Mesenchymal stem cell (in vitro differentiated cells and primary cell): ENCODE measurements around the gene FHIT.

Source experiments
- DNase-seq: peaks from one replicate; pipeline ENCODE4 v3.0.0-alpha.2; 2013
- H2AFZ ChIP-seq: one replicate; pipeline ENCODE4 v1.6.1; 2013; ENCODE audit warnings: low read depth, mild to moderate bottlenecking, control low read depth, inconsistent platforms, low read length, moderate library complexity
- H2AK5ac ChIP-seq: 2 replicates; pipeline ENCODE4 v1.6.1; 2013; ENCODE audit warnings: low read length, moderate library complexity, mild to moderate bottlenecking, inconsistent platforms; ENCODE audit not compliant: severe bottlenecking
- H2BK120ac ChIP-seq: one replicate; pipeline ENCODE4 v1.6.1; 2013; ENCODE audit warnings: low read depth, mild to moderate bottlenecking, inconsistent platforms, low read length, moderate library complexity
- H2BK12ac ChIP-seq, 2 experiments: one replicate each; pipeline ENCODE4 v1.6.1; 2013; ENCODE audit warnings: inconsistent platforms in 2 of 2, low read length in 2 of 2, mild to moderate bottlenecking in 2 of 2, moderate library complexity in 2 of 2, control low read depth in 1 of 2
- H2BK15ac ChIP-seq: one replicate; pipeline ENCODE4 v1.6.1; 2013; ENCODE audit warnings: mild to moderate bottlenecking, low read depth, inconsistent platforms; ENCODE audit not compliant: poor library complexity, severe bottlenecking
- H2BK5ac ChIP-seq: 2 replicates; pipeline ENCODE4 v1.6.1; 2013; ENCODE audit warnings: low read depth, mild to moderate bottlenecking, low read length, control low read depth, inconsistent platforms; ENCODE audit not compliant: poor library complexity, severe bottlenecking
- H3K14ac ChIP-seq, 2 experiments: one replicate each; pipeline ENCODE4 v1.6.1; 2013; ENCODE audit warnings: inconsistent platforms in 2 of 2, low read length in 2 of 2, control low read depth in 1 of 2, mild to moderate bottlenecking in 1 of 2, moderate library complexity in 1 of 2
- H3K18ac ChIP-seq, 2 experiments: one replicate each; pipeline ENCODE4 v1.6.1; 2013; ENCODE audit warnings: inconsistent platforms in 2 of 2, low read length in 2 of 2, control low read depth in 1 of 2, low read depth in 1 of 2, mild to moderate bottlenecking in 1 of 2
- H3K23ac ChIP-seq, 2 experiments: one replicate each; pipeline ENCODE4 v1.6.1; 2013; ENCODE audit warnings: inconsistent platforms in 2 of 2, low read length in 2 of 2, mild to moderate bottlenecking in 2 of 2, moderate library complexity in 2 of 2, control low read depth in 1 of 2
- H3K27ac ChIP-seq: 2 replicates; pipeline ENCODE4 v1.5.1; 2013; ENCODE audit warnings: mild to moderate bottlenecking, moderate library complexity, low read length, control low read depth, inconsistent platforms; ENCODE audit not compliant: poor library complexity, severe bottlenecking
- H3K27me3 ChIP-seq, 2 experiments: 2 replicates each; pipeline versions ENCODE4 v1.6.1 to v1.7.0; 2013; ENCODE audit warnings: low read length in 2 of 2, mild to moderate bottlenecking in 2 of 2, moderate library complexity in 2 of 2, control low read depth in 1 of 2, inconsistent platforms in 1 of 2; ENCODE audit not compliant: control insufficient read depth in 1 of 2, insufficient read depth in 1 of 2
- H3K36me3 ChIP-seq, 2 experiments: 2 replicates each; pipeline versions ENCODE4 v1.6.1 to v1.7.0; 2013; ENCODE audit warnings: low read length in 2 of 2, control low read depth in 1 of 2, inconsistent platforms in 1 of 2, low read depth in 1 of 2, mild to moderate bottlenecking in 1 of 2; ENCODE audit not compliant: insufficient read depth in 2 of 2, control insufficient read depth in 1 of 2
- H3K4ac ChIP-seq, 2 experiments: one replicate each; pipeline ENCODE4 v1.6.1; 2013; ENCODE audit warnings: inconsistent platforms in 2 of 2, low read length in 2 of 2, mild to moderate bottlenecking in 2 of 2, moderate library complexity in 2 of 2, control low read depth in 1 of 2, low read depth in 1 of 2
- H3K4me1 ChIP-seq: 2 replicates; pipeline ENCODE4 v1.6.1; 2013; ENCODE audit warnings: low read depth, low read length, control low read depth; ENCODE audit not compliant: control insufficient read depth, insufficient read depth
- H3K4me2 ChIP-seq: 2 replicates; pipeline ENCODE4 v1.6.1; 2013; ENCODE audit warnings: low read length, mild to moderate bottlenecking, inconsistent platforms; ENCODE audit not compliant: poor library complexity, severe bottlenecking
- H3K4me3 ChIP-seq, 2 experiments: 2 replicates each; pipeline versions ENCODE4 v1.5.1 to v1.7.0; 2013; ENCODE audit warnings: low read length in 2 of 2, mild to moderate bottlenecking in 2 of 2, control low read depth in 1 of 2, low read depth in 1 of 2; ENCODE audit not compliant: insufficient read depth in 1 of 2
- H3K79me1 ChIP-seq: replicated peaks from 2 replicates; pipeline ENCODE4 v1.6.1; 2013; ENCODE audit warnings: mild to moderate bottlenecking, control low read depth, low read length, inconsistent platforms; ENCODE audit not compliant: poor library complexity, severe bottlenecking
- H3K9ac ChIP-seq: 2 replicates; pipeline ENCODE4 v1.7.0; 2013; ENCODE audit warnings: mild to moderate bottlenecking, low read length, moderate library complexity
- H3K9me3 ChIP-seq: 2 replicates; pipeline ENCODE4 v1.7.0; 2013; ENCODE audit warnings: mild to moderate bottlenecking, low read length; ENCODE audit not compliant: control insufficient read depth
- H4K8ac ChIP-seq: one replicate; pipeline ENCODE4 v1.6.1; 2013; ENCODE audit warnings: inconsistent platforms, mild to moderate bottlenecking, low read length, moderate library complexity
- H4K91ac ChIP-seq: one replicate; pipeline ENCODE4 v1.6.1; 2013; ENCODE audit warnings: mild to moderate bottlenecking, low read length, inconsistent platforms
- WGBS: methylation state at CpG from one replicate; pipeline ENCODE4 v1.1.7; 2013; ENCODE audit warnings: mixed read lengths; 5-methylcytosine and 5-hydroxymethylcytosine counted together

The FHIT gene

GRCh38 chr3:60176614-60177013, 1074.6 kb downstream of the FHIT start:
- H3K4me3 ChIP-seq = no peak overlapping the region
- 84% methylated on average over 4 of the region's 6 CpGs for WGBS
- no peak overlapping the region for H3K23ac ChIP-seq
- no peak overlapping the region for H2BK15ac ChIP-seq
- no peak overlapping the region for H3K18ac ChIP-seq
- no peak overlapping the region for H2BK12ac ChIP-seq
- H3K9me3 ChIP-seq = no peaks in the 10 kb centered on the region
- no peak overlapping the region for H2AFZ ChIP-seq
- no peak overlapping the region for H3K4ac ChIP-seq
- no peak overlapping the region for H2BK5ac ChIP-seq
- no peak overlapping the region for H4K8ac ChIP-seq
- no peak overlapping the region for H2BK120ac ChIP-seq
- H3K36me3 ChIP-seq = no peaks in the 10 kb centered on the region
- H3K79me1 ChIP-seq = no peaks in the 10 kb centered on the region
- H3K9ac ChIP-seq = no peak overlapping the region
- no peak overlapping the region for H3K14ac ChIP-seq
- H3K4me1 ChIP-seq = peaks cover 2% of the 10 kb centered on the region
- no peak overlapping the region for H3K4me2 ChIP-seq
- H3K27me3 ChIP-seq = no peaks in the 10 kb centered on the region
- no peak overlapping the region for H2AK5ac ChIP-seq
- DNase-seq = no peak
- no peak overlapping the region for H3K27ac ChIP-seq
- H4K91ac ChIP-seq = no peak overlapping the region

GRCh38 chr3:60175680-60176079, 1075.6 kb downstream of the FHIT start:
- H3K4me3 ChIP-seq = no peak overlapping the region
- H3K4ac ChIP-seq = no peak overlapping the region
- H3K27ac ChIP-seq = no peak overlapping the region
- H4K8ac ChIP-seq = no peak overlapping the region
- peaks cover 2% of the 10 kb centered on the region for H3K4me1 ChIP-seq
- H3K23ac ChIP-seq = no peak overlapping the region
- no peak overlapping the region for H3K14ac ChIP-seq
- H3K18ac ChIP-seq = no peak overlapping the region
- H2BK120ac ChIP-seq = no peak overlapping the region
- H3K27me3 ChIP-seq = no peaks in the 10 kb centered on the region
- H4K91ac ChIP-seq = no peak overlapping the region
- H2AK5ac ChIP-seq = no peak overlapping the region
- 100% methylated on average over 1 of the region's 3 CpGs for WGBS
- H2AFZ ChIP-seq = no peak overlapping the region
- no peak overlapping the region for H2BK5ac ChIP-seq
- no peak overlapping the region for H2BK12ac ChIP-seq
- no peaks in the 10 kb centered on the region for H3K36me3 ChIP-seq
- H3K9me3 ChIP-seq = no peaks in the 10 kb centered on the region
- H2BK15ac ChIP-seq = no peak overlapping the region
- DNase-seq = no peak
- no peak overlapping the region for H3K4me2 ChIP-seq
- H3K79me1 ChIP-seq = no peaks in the 10 kb centered on the region
- H3K9ac ChIP-seq = no peak overlapping the region

GRCh38 chr3:60169755-60170154, 1081.5 kb downstream of the FHIT start:
- no peak overlapping the region for H2AK5ac ChIP-seq
- H4K91ac ChIP-seq = no peak overlapping the region
- H3K4me3 ChIP-seq = no peak overlapping the region
- no peaks in the 10 kb centered on the region for H3K79me1 ChIP-seq
- H2BK120ac ChIP-seq = no peak overlapping the region
- no peak overlapping the region for H2AFZ ChIP-seq
- WGBS = 85% methylated on average over 5 of the region's 5 CpGs
- H3K23ac ChIP-seq = no peak overlapping the region
- no peaks in the 10 kb centered on the region for H3K9me3 ChIP-seq
- H3K18ac ChIP-seq = no peak overlapping the region
- H2BK15ac ChIP-seq = no peak overlapping the region
- no peak overlapping the region for H4K8ac ChIP-seq
- H3K4me2 ChIP-seq = no peak overlapping the region
- no peak for DNase-seq
- H3K4ac ChIP-seq = no peak overlapping the region
- peaks cover 2% of the 10 kb centered on the region for H3K4me1 ChIP-seq
- H2BK5ac ChIP-seq = no peak overlapping the region
- no peak overlapping the region for H3K14ac ChIP-seq
- H3K9ac ChIP-seq = no peak overlapping the region
- H3K27me3 ChIP-seq = no peaks in the 10 kb centered on the region
- no peak overlapping the region for H3K27ac ChIP-seq
- no peak overlapping the region for H2BK12ac ChIP-seq
- H3K36me3 ChIP-seq = no peaks in the 10 kb centered on the region

- Histone ChIP-seq H2BK5ac (no peak overlapping the region), H2BK12ac (no peak overlapping the region), H3K9me3 (no peaks in the 10 kb centered on the region), H3K4me2 (no peak overlapping the region), H2BK15ac (no peak overlapping the region), H3K27ac (no peak overlapping the region), H2AK5ac (no peak overlapping the region), H3K27me3 (no peaks in the 10 kb centered on the region), H3K4me3 (no peak overlapping the region), H2AFZ (no peak overlapping the region), H4K8ac (no peak overlapping the region), H3K14ac (no peak overlapping the region), H3K79me1 (no peaks in the 10 kb centered on the region), H2BK120ac (no peak overlapping the region), H3K36me3 (no peaks in the 10 kb centered on the region), H3K23ac (no peak overlapping the region), H4K91ac (no peak overlapping the region), H3K18ac (no peak overlapping the region), H3K9ac (no peak overlapping the region), H3K4me1 (no peaks in the 10 kb centered on the region), H3K4ac (no peak overlapping the region)
- no peak for DNase-seq
Measured at GRCh38 chr3:60167186-60167585, 1084.1 kb downstream of the FHIT start.
